Femur (tissue), 1 donor: ENCODE results near the gene RNGTT.
A peak's percentile ranks its signal among the peaks of the same experiment; 100 is the strongest.
"Not testable (repeated sequence)": the region's sequence is repeated elsewhere in the genome, so short reads cannot be mapped to it uniquely, and the experiment has no call there.

Source experiments
- DNase-seq: peaks from one replicate; pipeline ENCODE4 v3.0.0-alpha.2; 2017

The RNGTT gene

DNA sequence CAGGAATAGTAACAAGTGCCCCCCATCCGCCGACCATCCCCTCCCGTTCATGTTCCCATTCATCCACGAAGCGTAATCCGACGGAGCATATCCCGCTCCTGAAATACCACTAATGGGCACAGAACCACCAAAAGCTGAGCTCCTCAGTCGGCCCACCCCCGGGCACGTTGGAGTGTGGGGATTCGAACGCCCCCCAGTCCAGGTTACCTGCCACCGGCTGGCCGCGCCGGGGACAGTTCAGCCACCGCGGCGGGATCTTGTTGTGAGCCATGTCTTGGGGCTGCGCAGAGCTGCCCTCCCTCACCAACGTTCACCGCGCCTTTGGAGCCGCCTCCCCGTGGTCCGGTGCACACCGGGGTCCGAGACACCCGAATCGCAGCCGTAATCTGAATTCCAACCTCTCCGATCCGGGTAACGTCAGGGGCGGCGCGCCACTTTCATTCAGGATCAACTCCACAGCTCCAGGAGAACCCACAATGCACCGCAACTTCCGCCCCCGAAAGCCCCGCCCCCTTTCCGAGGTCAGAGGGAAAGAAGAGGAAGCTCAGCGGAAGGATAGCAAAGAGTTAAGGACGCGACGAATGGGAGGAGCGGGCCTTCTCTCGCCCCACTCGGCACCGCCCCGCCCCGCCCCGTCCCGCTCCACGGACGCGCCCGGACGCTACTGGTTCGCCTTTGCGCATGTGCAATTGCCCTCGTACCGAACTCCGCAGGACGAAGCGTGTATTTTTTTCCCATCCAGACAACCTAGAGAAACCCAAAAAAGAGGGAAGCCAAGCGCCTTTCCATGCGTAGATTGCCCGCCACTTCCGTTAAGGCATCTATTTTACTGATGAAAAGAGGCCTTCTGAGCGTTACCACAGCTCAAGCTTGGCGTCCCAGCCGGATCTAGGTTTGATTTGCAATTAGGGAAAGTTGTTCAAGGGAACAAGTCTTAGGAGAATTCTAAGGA, at the start of gene RNGTT:
Gene RNGTT (minus strand): TSS at position 480 of the 952 bp plus-strand sequence. CDS start 209 bp downstream, at position 271.
- DNase-seq, result peak; percentile 99

DNA sequence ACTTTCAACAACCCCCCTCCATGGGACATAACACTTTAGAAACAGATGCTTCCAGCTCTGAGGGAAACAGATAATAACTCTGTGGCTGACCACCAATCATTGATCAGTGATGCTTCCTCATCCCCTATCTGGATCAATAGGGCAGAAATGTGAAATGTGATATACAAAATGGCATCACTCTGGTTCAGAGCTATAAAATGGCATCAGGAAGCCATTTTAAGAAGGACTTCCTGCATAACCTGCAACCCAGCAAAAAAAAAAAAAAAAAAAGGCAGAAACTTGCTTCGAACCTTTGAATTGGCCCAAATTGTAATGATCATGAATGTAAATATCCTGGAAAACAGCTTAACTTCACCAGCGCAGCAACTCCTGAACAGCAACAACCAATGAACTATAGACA, 48.0 kb upstream of the RNGTT start:
- DNase-seq, result no peak

DNA sequence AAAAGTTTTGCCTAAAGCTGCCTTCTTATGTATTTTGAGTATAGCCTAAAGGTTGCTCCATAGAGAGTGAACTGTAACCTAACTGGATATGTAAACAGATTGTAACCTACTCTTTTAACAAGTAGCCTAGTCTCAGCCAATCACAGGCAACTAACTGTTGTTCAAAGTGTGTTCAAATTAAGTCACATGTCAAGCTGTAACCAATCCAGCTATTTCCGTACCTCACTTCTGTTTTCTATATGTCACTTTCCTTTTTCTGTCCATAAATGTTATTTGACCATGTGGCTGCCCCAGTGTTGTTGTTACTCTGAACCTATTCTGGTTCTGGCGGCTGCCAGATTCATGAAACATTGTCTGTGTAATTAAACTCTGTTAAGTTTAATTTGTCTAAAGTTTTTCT, 47.4 kb upstream of the RNGTT start:
- DNase-seq, result no peak

DNA sequence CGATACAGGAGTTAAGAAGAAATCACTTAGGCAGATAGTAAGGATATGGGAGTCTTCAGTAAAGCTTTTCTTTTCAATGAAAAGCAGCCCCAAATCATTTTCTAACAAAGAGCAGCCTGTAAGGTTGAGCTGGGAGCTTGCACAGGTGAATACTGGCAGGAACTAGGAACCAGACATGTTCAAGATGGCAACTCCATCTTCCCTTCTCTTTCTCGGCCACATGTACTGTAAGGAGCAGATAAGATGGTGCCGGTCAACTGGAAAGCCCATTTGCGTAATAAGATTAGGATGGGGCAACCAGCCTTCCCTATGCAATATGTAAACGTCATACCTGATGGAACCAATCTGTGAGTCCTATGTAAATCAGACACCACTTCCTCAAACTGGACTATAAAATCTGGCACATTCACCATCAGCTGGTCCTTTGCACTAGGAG, 46.2 kb upstream of the RNGTT start:
- DNase-seq, result no peak

- no peak for DNase-seq
Measured at GRCh38 chr6:89008815-89009374, 45.5 kb upstream of the RNGTT start.

DNA sequence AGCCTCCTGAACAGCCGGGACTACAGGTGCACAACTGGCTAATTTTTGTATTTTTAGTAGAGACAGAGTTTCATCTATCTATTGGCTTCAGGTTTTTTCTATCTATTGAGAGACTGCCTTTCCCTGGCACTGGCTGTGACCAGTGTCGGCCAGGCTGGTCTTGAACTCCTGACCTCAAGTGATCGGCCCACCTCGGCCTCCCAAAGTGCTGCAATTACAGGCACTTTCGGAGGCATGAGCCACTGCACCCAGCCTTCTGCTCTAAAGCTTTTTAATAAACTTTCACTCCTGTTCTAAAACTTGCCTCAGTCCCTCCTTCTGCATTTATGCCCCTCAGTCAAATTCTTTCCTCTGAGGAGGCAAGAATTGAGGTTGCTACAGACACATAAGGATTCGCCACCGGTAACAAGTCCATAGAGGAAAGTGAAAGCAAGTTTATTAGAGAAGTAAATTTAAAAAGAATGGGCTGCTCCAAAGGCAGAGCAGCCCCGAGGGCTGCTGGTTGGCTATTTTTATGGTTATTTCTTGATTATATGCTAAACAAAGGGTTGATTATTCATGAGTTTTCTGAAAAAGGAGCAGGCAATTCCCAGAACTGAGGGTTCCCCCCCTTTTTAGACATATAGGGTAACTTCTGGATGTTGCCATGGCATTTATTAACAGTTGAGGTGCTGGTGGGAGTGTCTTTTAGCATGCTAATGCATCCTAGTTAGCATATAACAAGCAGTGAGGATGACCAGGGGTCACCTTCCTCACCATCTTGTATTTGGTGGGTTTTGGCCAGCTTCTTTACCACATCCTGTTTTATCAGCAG, 44.8 kb upstream of the RNGTT start:
- no peak for DNase-seq

GRCh38 chr6:89007209-89008000, 44.0 kb upstream of the RNGTT start:
- no peak for DNase-seq

- no peak for DNase-seq
Measured at GRCh38 chr6:89002523-89002922, 39.1 kb upstream of the RNGTT start.

GRCh38 chr6:88997327-88997726, 33.9 kb upstream of the RNGTT start:
- DNase-seq, result no peak

DNA sequence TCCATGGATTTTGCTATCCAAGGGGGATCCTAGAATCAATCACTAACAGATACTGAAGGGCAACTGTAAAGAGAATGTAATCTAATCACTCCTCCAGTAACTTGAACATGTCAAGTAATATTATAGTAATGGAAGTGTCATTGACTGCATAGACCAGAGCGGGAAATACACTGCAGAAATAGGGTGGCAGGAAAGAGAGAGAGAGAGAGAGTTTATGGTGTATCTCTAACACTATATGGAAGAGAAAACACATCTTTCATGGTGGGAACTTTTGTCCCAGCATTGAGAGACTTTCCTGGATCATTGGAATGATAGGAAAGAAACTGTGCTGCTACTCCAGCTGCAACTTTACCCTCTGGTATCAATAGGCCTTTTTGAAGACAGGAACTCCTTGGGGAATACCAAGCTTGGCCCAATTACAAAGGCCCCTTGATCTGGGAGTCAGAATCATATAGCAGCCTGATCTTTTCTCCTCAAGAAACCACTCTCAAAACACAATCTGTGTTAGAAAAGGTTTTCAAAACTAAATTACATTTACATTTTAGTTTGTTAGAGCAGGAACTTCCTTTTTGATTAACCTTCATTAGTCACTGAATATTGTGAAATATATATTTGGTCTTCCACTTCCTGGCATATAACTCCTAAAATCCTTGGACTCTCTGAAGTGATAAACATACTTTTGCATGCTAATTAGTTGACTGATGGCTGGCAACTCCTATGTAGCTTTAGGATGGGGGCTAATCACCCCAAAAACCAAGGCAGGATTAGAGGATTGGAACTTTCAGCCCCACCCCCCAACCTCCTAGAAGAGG, 29.5 kb upstream of the RNGTT start:
- DNase-seq, result no peak

- DNase-seq, result no peak
Measured at GRCh38 chr6:88989215-88989614, 25.8 kb upstream of the RNGTT start.

DNA sequence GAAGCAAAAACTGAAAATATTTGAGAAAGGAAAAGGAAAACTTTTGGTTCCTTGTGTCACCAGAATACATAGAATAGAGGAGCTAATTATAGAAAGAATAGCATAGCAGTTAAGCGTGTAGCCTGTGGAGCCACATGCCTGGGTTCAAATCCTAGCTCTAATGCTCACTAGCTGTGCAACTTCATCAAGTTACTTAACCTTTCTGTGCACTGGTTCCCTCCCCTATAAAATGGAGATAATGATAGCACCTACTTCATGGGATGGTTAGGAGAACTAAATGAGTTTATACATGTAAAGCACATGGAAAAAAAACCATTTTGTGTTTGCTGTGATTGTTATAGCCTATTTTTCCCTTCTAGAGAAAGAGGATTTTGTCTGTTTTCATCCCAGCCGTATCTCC, 24.5 kb upstream of the RNGTT start:
- no peak for DNase-seq

DNA sequence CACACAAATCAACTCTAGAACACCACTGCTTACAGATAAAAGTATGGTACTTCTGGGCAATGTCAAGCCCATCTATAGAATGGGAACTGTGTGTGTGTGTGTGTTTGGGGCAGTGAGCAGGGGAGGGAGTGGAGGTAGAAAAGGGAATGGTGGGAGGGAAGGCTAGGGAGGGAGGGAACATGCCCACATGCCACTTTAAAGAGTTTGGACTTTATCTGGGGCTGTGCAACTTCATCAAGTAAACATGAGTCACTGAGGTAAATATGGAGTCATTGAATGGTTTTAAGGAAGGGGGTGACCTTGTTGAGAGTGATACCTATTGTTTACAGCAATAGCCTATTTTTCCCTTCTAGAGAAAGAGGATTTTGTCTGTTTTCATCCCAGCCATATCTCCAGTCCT, 22.5 kb upstream of the RNGTT start:
- no peak for DNase-seq

DNA sequence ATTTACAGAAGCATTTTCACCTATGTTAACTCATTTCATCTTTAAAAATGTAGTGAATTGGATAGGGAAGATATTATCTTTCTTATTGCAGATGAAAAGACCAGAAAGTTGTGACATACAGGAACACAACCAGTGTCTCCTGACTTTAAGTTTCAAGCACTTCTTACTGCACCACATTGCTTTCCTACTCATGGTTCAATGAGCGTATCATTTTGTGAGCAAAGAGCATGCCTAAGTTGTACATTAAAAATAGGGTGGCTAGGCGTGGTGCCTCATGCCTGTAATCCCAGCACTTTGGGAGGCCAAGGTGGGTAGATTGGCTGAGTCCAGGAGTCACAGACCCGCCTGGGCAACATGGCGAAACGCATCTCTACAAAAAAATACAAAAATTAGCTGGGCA, 21.2 kb upstream of the RNGTT start:
- no peak for DNase-seq

GRCh38 chr6:88984152-88984551, 20.7 kb upstream of the RNGTT start:
- DNase-seq, result no peak

DNA sequence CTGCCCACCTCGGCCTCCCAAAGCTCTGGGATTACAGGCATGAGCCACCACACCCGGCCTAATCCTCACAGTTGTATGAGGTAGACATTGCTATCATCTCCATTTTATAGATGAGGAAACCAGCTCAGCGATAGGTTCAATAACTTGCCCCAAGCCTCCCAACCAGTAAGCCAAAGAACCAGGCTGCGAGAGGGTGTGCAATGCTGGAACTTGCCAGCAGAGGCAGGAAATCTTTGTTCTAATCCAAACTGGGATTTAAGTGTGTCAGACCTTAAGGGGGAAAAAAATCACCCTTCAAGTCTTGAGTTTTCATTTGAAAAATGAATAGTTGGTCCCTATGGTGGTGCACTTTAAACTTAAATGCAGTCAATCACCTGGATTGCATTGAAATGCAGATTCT, 20.1 kb upstream of the RNGTT start:
- no peak for DNase-seq

DNA sequence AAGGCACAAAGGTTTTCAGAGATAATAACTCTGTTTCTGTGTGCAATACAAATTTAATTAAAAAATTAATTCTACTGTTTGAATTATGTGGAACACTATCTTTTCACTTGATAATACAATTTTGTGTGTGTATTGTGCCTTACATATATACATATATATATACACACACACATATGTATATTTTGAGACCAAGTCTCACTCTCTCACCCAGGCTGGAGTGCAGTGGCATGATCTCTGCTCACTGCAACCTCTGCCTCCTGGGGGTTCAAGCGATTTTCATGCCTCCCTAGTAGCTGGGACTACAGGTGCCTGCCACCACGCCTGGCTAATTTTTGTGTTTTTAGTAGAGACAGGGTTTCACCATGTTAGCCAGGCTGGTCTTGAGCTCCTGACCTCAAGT, 19.7 kb upstream of the RNGTT start:
- DNase-seq, result not testable (repeated sequence)

GRCh38 chr6:88982720-88983119, 19.3 kb upstream of the RNGTT start:
- peak; percentile 70 for DNase-seq

DNA sequence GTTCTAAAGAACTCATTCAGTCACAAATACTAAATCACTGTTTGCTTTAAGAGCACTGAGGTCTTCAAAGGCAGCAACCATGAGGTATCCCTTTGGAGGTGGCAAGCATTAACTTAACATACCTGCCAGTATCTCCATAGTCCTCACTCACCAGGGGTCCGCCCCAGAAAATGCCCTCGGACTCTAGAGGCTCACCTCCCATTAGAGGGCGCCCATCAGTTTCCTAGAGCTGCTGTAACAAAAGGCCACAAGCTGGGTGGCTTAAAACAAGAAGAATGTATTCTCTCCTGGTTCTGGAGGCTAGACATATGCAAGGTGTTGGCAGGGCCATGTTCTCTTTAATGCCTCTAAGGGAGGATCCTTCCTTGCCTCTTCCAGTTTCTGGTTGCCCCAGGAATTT, 12.0 kb upstream of the RNGTT start:
- no peak for DNase-seq

- DNase-seq, result no peak
Measured at GRCh38 chr6:88972504-88973423, 9.3 kb upstream of the RNGTT start.

DNA sequence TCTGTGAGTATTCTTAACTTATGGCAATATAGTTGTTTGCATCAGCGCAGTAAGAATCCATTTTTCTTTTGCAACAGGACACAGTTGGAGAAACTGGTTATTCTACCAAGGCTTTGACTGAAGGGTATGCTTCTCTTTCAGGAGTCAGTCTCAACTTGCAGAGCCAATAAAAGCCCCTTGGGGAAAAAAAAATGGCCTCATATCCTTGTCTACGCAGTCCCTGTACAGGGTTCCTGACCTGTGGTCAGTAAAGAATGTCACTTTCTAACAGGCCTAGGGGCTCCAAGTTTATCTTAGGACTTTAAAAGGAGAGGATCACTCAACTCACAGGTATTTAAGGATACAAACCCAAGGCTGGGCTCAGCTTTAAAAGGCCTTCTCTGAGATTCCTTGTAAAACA, 6.9 kb upstream of the RNGTT start:
- no peak for DNase-seq
